HG03520 (cell line): Measurements from ENCODE around the gene SEPTIN5.
"Not testable (repeated sequence)": the region's sequence is repeated elsewhere in the genome, so short reads cannot be mapped to it uniquely, and the experiment has no call there.

ENCODE experiments used
- ATAC-seq: cut with Tn5 transposase; IDR thresholded peaks from one replicate; pipeline ENCODE4 v1.9.1; 2021; ENCODE audit warnings: mild to moderate bottlenecking, moderate library complexity; ENCODE audit not compliant: unreplicated experiment

The SEPTIN5 gene

GRCh38 chr22:19680287-19680881 is 33.9 kb upstream of the SEPTIN5 start:
- no peak for ATAC-seq

- no peak for ATAC-seq
These were observed 33.1 kb upstream of the SEPTIN5 start for GRCh38 chr22:19680911-19681862.

- no peak for ATAC-seq
These were observed 32.4 kb upstream of the SEPTIN5 start for GRCh38 chr22:19681863-19682245.

- ATAC-seq, result no peak
These were observed 27.4 kb upstream of the SEPTIN5 start for GRCh38 chr22:19686946-19687345.

GRCh38 chr22:19687561-19688300 is 26.6 kb upstream of the SEPTIN5 start:
- ATAC-seq, result no peak

- ATAC-seq, result no peak
These were observed 25.7 kb upstream of the SEPTIN5 start for GRCh38 chr22:19688301-19689290.

- ATAC-seq, result no peak
These were observed 24.9 kb upstream of the SEPTIN5 start for GRCh38 chr22:19689408-19689807.

GRCh38 chr22:19691007-19691720 is 23.1 kb upstream of the SEPTIN5 start:
- no peak for ATAC-seq

GRCh38 chr22:19691721-19692341 is 22.5 kb upstream of the SEPTIN5 start:
- ATAC-seq, result no peak

GRCh38 chr22:19693581-19693980 is 20.7 kb upstream of the SEPTIN5 start:
- no peak for ATAC-seq

GRCh38 chr22:19693981-19694670 is 20.2 kb upstream of the SEPTIN5 start:
- ATAC-seq, result no peak

- no peak for ATAC-seq
These were observed 19.6 kb upstream of the SEPTIN5 start for GRCh38 chr22:19694696-19695095.

- ATAC-seq, result no peak
These were observed 17.6 kb upstream of the SEPTIN5 start for GRCh38 chr22:19696504-19697276.

- ATAC-seq, result not testable (repeated sequence)
These were observed 16.4 kb upstream of the SEPTIN5 start for GRCh38 chr22:19697871-19698270.

GRCh38 chr22:19700790-19701419 is 13.4 kb upstream of the SEPTIN5 start:
- ATAC-seq, result no peak

GRCh38 chr22:19701420-19702145 is 12.7 kb upstream of the SEPTIN5 start:
- ATAC-seq, result no peak

- ATAC-seq, result no peak
These were observed 10.4 kb upstream of the SEPTIN5 start for GRCh38 chr22:19703869-19704268.
